GM19372 (cell line): ENCODE results near the gene PCDHA1.

Source experiments
- ATAC-seq: cut with Tn5 transposase; IDR thresholded peaks from one replicate; pipeline ENCODE4 v1.9.1; 2021; ENCODE audit warnings: mild to moderate bottlenecking, low read depth, moderate library complexity; ENCODE audit not compliant: unreplicated experiment

The PCDHA1 gene

GRCh38 chr5:140883373-140883772 is 97.4 kb downstream of the PCDHA1 start:
- ATAC-seq: no peak

GRCh38 chr5:140883927-140884697 is 98.2 kb downstream of the PCDHA1 start:
- no peak for ATAC-seq

GRCh38 chr5:140916325-140916724 is 130.4 kb downstream of the PCDHA1 start:
- no peak for ATAC-seq

GRCh38 chr5:140923601-140924000 is 137.7 kb downstream of the PCDHA1 start:
- no peak for ATAC-seq

GRCh38 chr5:140925806-140926442 is 140.0 kb downstream of the PCDHA1 start, which contains the start of gene PCDHAC1:
Gene PCDHAC1 (plus strand): TSS chr5:140926299. CDS start chr5:140926893, 594 bp downstream.
- ATAC-seq: no peak

- ATAC-seq: no peak
Measured at GRCh38 chr5:140926443-140927227, 140.7 kb downstream of the PCDHA1 start.

GRCh38 chr5:140927228-140927573 is 141.3 kb downstream of the PCDHA1 start:
- ATAC-seq: no peak

GRCh38 chr5:140934964-140935606 is 149.1 kb downstream of the PCDHA1 start:
- no peak for ATAC-seq

GRCh38 chr5:140946578-140946977 is 160.6 kb downstream of the PCDHA1 start:
- ATAC-seq: no peak

- no peak for ATAC-seq
Measured at GRCh38 chr5:140951636-140952035, 165.7 kb downstream of the PCDHA1 start.

- no peak for ATAC-seq
Measured at GRCh38 chr5:140953234-140953633, 167.3 kb downstream of the PCDHA1 start.

GRCh38 chr5:140962190-140962589 is 176.2 kb downstream of the PCDHA1 start:
- ATAC-seq: no peak

- no peak for ATAC-seq
Measured at GRCh38 chr5:140964356-140964755, 178.4 kb downstream of the PCDHA1 start.

GRCh38 chr5:140965905-140966292 is 180.0 kb downstream of the PCDHA1 start:
- no peak for ATAC-seq

GRCh38 chr5:140966293-140967225 is 180.6 kb downstream of the PCDHA1 start, which contains the start of gene PCDHAC2:
Gene PCDHAC2 (plus strand): TSS chr5:140966476. CDS start chr5:140966767, 291 bp downstream.
- ATAC-seq: no peak

GRCh38 chr5:140967226-140967893 is 181.4 kb downstream of the PCDHA1 start:
- ATAC-seq: no peak

GRCh38 chr5:140969880-140970279 is 183.9 kb downstream of the PCDHA1 start:
- no peak for ATAC-seq

- ATAC-seq: no peak
Measured at GRCh38 chr5:140973550-140973949, 187.6 kb downstream of the PCDHA1 start.

GRCh38 chr5:140977003-140977402 is 191.1 kb downstream of the PCDHA1 start:
- ATAC-seq: no peak
